AG09309 (cell line): Measurements from ENCODE around the gene OXSR1.
"Not testable (repeated sequence)": the region's sequence is repeated elsewhere in the genome, so short reads cannot be mapped to it uniquely, and the experiment has no call there.

Experiments used
- DNase-seq: peaks from one replicate; pipeline ENCODE4 v3.0.0-alpha.2; 2010; ENCODE audit warnings: low read depth
- H3K4me3 ChIP-seq: 2 replicates; pipeline ENCODE4 v1.5.1; 2011; ENCODE audit warnings: mild to moderate bottlenecking, low read depth, low read length, moderate library complexity; ENCODE audit not compliant: control insufficient read depth
- TF ChIP-seq, protein P1 (sequence below): IDR thresholded peaks from 2 replicates; pipeline ENCODE4 v1.5.1; 2011; ENCODE audit warnings: mild to moderate bottlenecking, low read depth, low read length, inconsistent platforms; ENCODE audit not compliant: insufficient read depth, control insufficient read depth; ENCODE audit errors: missing control alignments

The OXSR1 gene

GRCh38 chr3:38276081-38276916 lies 111.0 kb downstream of the OXSR1 start:
- no peak overlapping the region for H3K4me3 ChIP-seq
- TF ChIP-seq, protein P1, sequence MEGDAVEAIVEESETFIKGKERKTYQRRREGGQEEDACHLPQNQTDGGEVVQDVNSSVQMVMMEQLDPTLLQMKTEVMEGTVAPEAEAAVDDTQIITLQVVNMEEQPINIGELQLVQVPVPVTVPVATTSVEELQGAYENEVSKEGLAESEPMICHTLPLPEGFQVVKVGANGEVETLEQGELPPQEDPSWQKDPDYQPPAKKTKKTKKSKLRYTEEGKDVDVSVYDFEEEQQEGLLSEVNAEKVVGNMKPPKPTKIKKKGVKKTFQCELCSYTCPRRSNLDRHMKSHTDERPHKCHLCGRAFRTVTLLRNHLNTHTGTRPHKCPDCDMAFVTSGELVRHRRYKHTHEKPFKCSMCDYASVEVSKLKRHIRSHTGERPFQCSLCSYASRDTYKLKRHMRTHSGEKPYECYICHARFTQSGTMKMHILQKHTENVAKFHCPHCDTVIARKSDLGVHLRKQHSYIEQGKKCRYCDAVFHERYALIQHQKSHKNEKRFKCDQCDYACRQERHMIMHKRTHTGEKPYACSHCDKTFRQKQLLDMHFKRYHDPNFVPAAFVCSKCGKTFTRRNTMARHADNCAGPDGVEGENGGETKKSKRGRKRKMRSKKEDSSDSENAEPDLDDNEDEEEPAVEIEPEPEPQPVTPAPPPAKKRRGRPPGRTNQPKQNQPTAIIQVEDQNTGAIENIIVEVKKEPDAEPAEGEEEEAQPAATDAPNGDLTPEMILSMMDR, result no peak
- DNase-seq, result no peak

DNA sequence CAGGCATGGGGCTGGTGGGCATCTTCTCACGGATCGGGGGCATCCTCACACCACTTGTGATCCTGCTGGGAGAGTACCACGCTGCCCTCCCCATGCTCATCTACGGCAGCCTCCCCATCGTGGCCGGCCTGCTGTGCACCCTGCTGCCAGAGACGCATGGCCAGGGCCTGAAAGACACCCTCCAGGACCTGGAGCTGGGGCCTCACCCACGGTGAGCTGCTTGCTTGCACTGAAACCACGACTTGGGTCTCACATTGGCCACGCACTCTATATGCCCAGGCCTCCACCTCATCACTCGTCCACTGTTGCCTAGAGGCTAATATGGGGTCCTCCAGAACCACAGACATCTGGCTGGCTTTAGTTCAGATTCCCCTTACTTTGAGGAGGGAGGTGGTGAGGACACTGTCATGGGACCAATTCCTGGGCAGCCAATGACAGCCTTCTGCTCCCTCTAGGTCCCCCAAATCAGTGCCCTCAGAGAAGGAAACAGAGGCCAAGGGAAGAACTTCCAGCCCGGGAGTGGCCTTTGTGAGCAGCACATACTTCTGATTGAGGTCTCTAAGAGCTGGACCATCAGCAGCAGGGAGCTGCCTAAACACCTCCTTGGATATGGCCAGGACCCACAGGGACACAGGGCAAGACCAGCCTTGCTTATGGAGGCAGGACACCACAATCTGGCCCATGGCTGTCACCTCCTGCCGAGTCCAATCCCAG lies 111.7 kb downstream of the OXSR1 start:
- DNase-seq, result no peak
- TF ChIP-seq, protein P1, result no peak
- H3K4me3 ChIP-seq, result no peak overlapping the region

- TF ChIP-seq, protein P1, result no peak
- no peak overlapping the region for H3K4me3 ChIP-seq
- no peak for DNase-seq
These were observed 113.5 kb downstream of the OXSR1 start for GRCh38 chr3:38278841-38279240.

GRCh38 chr3:38281895-38282686 lies 116.8 kb downstream of the OXSR1 start, which contains the start of gene SLC22A14:
Gene SLC22A14, plus strand, starts transcription at chr3:38282294. Its CDS starts 23,733 bp downstream, at chr3:38306027.
- TF ChIP-seq, protein P1, result no peak
- H3K4me3 ChIP-seq, result no peak within 1 kb of the TSS
- DNase-seq, result no peak

GRCh38 chr3:38283810-38284755 lies 118.7 kb downstream of the OXSR1 start:
- DNase-seq, result peak; percentile 49
- TF ChIP-seq, protein P1, result no peak
- H3K4me3 ChIP-seq, result no peak overlapping the region

- TF ChIP-seq, protein P1, result no peak
- DNase-seq, result no peak
- no peak overlapping the region for H3K4me3 ChIP-seq
These were observed 119.4 kb downstream of the OXSR1 start for GRCh38 chr3:38284756-38285150.

DNA sequence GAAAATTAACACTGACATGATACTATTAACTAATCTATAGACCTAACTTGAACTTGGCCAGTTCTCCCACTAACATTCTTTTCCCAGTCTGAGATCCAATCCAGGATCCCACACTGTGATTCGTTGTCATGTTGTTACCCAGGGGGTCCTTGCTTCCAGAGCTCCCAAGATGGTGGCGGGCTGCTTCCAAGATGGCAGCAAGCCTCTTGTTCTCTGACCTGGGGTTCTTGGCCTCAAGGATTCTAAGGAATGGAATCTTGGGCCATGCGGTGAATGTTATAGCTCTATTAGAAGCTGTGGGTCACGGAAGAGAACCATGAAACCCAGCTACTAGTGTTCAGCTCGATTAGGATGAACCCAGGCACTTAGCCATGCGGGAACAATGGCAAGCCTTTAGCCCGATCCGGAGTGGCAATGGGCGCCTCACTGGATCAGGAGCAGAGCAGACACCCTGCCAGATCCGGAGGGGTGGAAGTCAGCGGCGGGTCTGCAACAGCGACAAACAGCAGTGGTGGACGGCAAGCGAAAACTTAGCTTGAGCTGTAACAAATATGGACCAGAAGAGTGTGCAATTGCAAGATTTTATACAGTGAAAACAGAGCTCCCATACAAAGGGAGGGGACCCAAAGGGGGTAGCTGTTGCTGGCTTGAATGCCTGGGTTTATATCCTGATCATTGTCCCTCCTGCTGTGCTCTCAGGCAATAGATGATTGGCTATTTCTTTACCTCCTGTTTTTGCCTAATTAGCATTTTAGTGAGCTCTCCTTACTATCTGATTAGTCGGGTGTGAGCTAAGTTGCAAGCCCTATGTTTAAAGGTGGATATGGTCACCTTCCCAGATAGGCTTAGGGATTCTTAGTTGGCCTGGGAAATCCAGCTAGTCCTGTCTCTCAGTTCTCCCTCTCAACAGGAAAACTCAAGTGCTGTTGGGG lies 124.2 kb downstream of the OXSR1 start:
- DNase-seq, H3K4me3 ChIP-seq: not testable (repeated sequence)

GRCh38 chr3:38297053-38297452 lies 131.7 kb downstream of the OXSR1 start:
- not testable (repeated sequence) for DNase-seq, H3K4me3 ChIP-seq
